WTC11 (cell line): ENCODE data around the gene TNIK. TPM values are rescaled to one million over a fixed set of nuclear protein-coding genes. Genes with fewer than 3 reads are reported as not detected.

Source experiments
- ATAC-seq: fragments of 200-7000 bp; cut with Tn5 transposase; 2 replicates; pipeline ENCODE4 v1.10.0; 2021; ENCODE audit warnings: mild to moderate bottlenecking, moderate library complexity
- CTCF ChIA-PET: fragments of 300-600 bp; sonication (Branson Sonifier 250); formaldehyde crosslinking; loops from one replicate; lab custom pipeline; 2021; ENCODE audit warnings: antibody characterized with exemption; lab: Charles Lee
- POLR2A ChIA-PET: fragments of 350-600 bp; sonication (Branson Sonifier 250); formaldehyde crosslinking; loops from one replicate; lab custom pipeline; 2021; ENCODE audit warnings: antibody characterized with exemption; lab: Charles Lee
- DNase-seq: peaks from one replicate; pipeline ENCODE4 v3.0.0; 2021; ENCODE audit warnings: low spot score
- H3K27ac Mint-ChIP-seq: 2 replicates; pipeline ENCODE4 v1.8.0; 2021; ENCODE audit warnings: mixed read lengths
- H3K27me3 Mint-ChIP-seq: 2 replicates; pipeline ENCODE4 v1.8.0; 2021; ENCODE audit warnings: low read depth, mild to moderate bottlenecking, moderate library complexity, mixed read lengths
- H3K36me3 Mint-ChIP-seq: 2 replicates; pipeline ENCODE4 v1.8.0; 2021; ENCODE audit warnings: mixed read lengths
- H3K4me1 Mint-ChIP-seq: 2 replicates; pipeline ENCODE4 v1.8.0; 2022; ENCODE audit warnings: mixed read lengths
- H3K4me3 Mint-ChIP-seq: 2 replicates; pipeline ENCODE4 v1.8.0; 2021; ENCODE audit warnings: mild to moderate bottlenecking, moderate library complexity, mixed read lengths
- H3K9me3 Mint-ChIP-seq: 2 replicates; pipeline ENCODE4 v1.8.0; 2021; ENCODE audit warnings: mixed read lengths
- AR ChIP-seq: fragments of 250-450 bp; sonication (Bioruptor Pico); IDR thresholded peaks from 2 replicates; pipeline ENCODE4 v1.9.0; 2021; ENCODE audit warnings: mild to moderate bottlenecking
- ATF2 ChIP-seq: sonication (generic); formaldehyde crosslinking; IDR thresholded peaks from 2 replicates; pipeline ENCODE4 v1.8.1; 2022; ENCODE audit warnings: low read depth, missing genetic modification reagents, borderline replicate concordance
- CREM ChIP-seq: sonication (generic); formaldehyde crosslinking; IDR thresholded peaks from 2 replicates; pipeline ENCODE4 v1.8.1; 2022; ENCODE audit warnings: mild to moderate bottlenecking, missing genetic modification reagents, moderate library complexity
- CTCF ChIP-seq: fragments of 200-600 bp; IDR thresholded peaks from 2 replicates; pipeline ENCODE4 v1.8.0; 2022; ENCODE audit warnings: antibody characterized with exemption
- ESRRA ChIP-seq: sonication (generic); formaldehyde crosslinking; IDR thresholded peaks from 2 replicates; pipeline ENCODE4 v1.8.1; 2022; ENCODE audit warnings: mild to moderate bottlenecking, missing genetic modification reagents, borderline replicate concordance
- ETV6 ChIP-seq: sonication (generic); formaldehyde crosslinking; IDR thresholded peaks from 2 replicates; pipeline ENCODE4 v1.8.1; 2022; ENCODE audit warnings: mild to moderate bottlenecking, missing genetic modification reagents
- FOXP1 ChIP-seq: sonication (generic); formaldehyde crosslinking; IDR thresholded peaks from 2 replicates; pipeline ENCODE4 v1.8.0; 2022; ENCODE audit warnings: missing genetic modification reagents, mild to moderate bottlenecking, moderate library complexity, borderline replicate concordance
- GABPB1 ChIP-seq: sonication (generic); formaldehyde crosslinking; IDR thresholded peaks from 2 replicates; pipeline ENCODE4 v1.8.1; 2023; ENCODE audit warnings: mild to moderate bottlenecking, missing genetic modification reagents
- NFYB ChIP-seq: sonication (generic); formaldehyde crosslinking; conservative IDR thresholded peaks from 2 replicates; pipeline ENCODE4 v1.8.0; 2022; ENCODE audit warnings: low read depth, missing genetic modification reagents
- NR3C1 ChIP-seq: sonication (generic); formaldehyde crosslinking; conservative IDR thresholded peaks from 2 replicates; pipeline ENCODE4 v1.8.1; 2023; ENCODE audit warnings: low read depth, mild to moderate bottlenecking, missing genetic modification reagents
- SOX15 ChIP-seq: fragments of 250-450 bp; sonication (Bioruptor Pico); IDR thresholded peaks from 2 replicates; pipeline ENCODE4 v1.9.0; 2021; ENCODE audit warnings: mild to moderate bottlenecking
- TEAD1 ChIP-seq: sonication (generic); formaldehyde crosslinking; IDR thresholded peaks from 2 replicates; pipeline ENCODE4 v1.8.0; 2022; ENCODE audit warnings: mild to moderate bottlenecking, missing genetic modification reagents
- TEAD4 ChIP-seq: sonication (generic); formaldehyde crosslinking; IDR thresholded peaks from 2 replicates; pipeline ENCODE4 v1.8.0; 2022; ENCODE audit warnings: mild to moderate bottlenecking, missing genetic modification reagents
- ZNF138 ChIP-seq: sonication (generic); formaldehyde crosslinking; conservative IDR thresholded peaks from 2 replicates; pipeline ENCODE4 v1.8.1; 2022; ENCODE audit warnings: mild to moderate bottlenecking, moderate library complexity, missing genetic modification reagents
- ZNF512 ChIP-seq: sonication (generic); formaldehyde crosslinking; IDR thresholded peaks from 2 replicates; pipeline ENCODE4 v1.8.1; 2022; ENCODE audit warnings: missing genetic modification reagents, borderline replicate concordance
- total RNA-seq: library from RNA; stranded (reverse); gene quantifications from 3 replicates; pipeline ENCODE4 v1.2.3, GENCODE V29; 2021
- TF ChIP-seq, protein P1 (sequence below): sonication (generic); formaldehyde crosslinking; IDR thresholded peaks from 2 replicates; pipeline ENCODE4 v1.8.1; 2022; ENCODE audit warnings: mild to moderate bottlenecking, moderate library complexity, missing genetic modification reagents
- TF ChIP-seq, protein P2 (sequence below): fragments of 250-450 bp; sonication (Bioruptor Pico); IDR thresholded peaks from 2 replicates; pipeline ENCODE4 v1.8.0; 2021; ENCODE audit warnings: mild to moderate bottlenecking
- TF ChIP-seq, protein P3 (sequence below): fragments of 250-450 bp; sonication (Bioruptor Pico); IDR thresholded peaks from 2 replicates; pipeline ENCODE4 v2.1.2; 2022; ENCODE audit warnings: mild to moderate bottlenecking, moderate library complexity
- TF ChIP-seq, protein P4 (sequence below): sonication (generic); formaldehyde crosslinking; IDR thresholded peaks from 2 replicates; pipeline ENCODE4 v1.8.1; 2023; ENCODE audit warnings: mild to moderate bottlenecking, missing genetic modification reagents, borderline replicate concordance

Gene TNIK
- total RNA-seq, 1 experiment from 2014 or later: 50.3 TPM

- POLR2A ChIA-PET: interaction anchor here (0.6 kb wide), 1 partner anchor 21 kb away, joined by 3 read pairs; no protein-coding TSS in a partner anchor
- H3K36me3 Mint-ChIP-seq: no peaks in the 10 kb centered on the region
Observed at GRCh38 chr3:171350364-171350763, 109.8 kb downstream of the TNIK start.

More at GRCh38 chr3:171350364-171350763, 109.8 kb downstream of the TNIK start:
- CTCF ChIA-PET: interaction anchor here (0.6 to 1.6 kb wide), 2 partner anchors 103 to 658 kb away, joined by 4 to 10 read pairs; no protein-coding TSS in a partner anchor
- no peak for ATAC-seq
- H3K27ac Mint-ChIP-seq: no peak overlapping the region
- no peaks in the 10 kb centered on the region for H3K27me3 Mint-ChIP-seq
- H3K9me3 Mint-ChIP-seq: no peaks in the 10 kb centered on the region
- H3K4me3 Mint-ChIP-seq: no peak overlapping the region
- DNase-seq: no peak
- H3K4me1 Mint-ChIP-seq: peaks cover 71% of the 10 kb centered on the region
- TF ChIP-seq AR (CRISPR knock-in tag): no peak
- TF ChIP-seq, protein P1, sequence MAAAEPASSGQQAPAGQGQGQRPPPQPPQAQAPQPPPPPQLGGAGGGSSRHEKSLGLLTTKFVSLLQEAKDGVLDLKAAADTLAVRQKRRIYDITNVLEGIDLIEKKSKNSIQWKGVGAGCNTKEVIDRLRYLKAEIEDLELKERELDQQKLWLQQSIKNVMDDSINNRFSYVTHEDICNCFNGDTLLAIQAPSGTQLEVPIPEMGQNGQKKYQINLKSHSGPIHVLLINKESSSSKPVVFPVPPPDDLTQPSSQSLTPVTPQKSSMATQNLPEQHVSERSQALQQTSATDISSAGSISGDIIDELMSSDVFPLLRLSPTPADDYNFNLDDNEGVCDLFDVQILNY: no peak
- no peak for TF ChIP-seq ETV6 (CRISPR knock-in tag)
- TF ChIP-seq ZNF138 (CRISPR knock-in tag): no peak
- no peak for TF ChIP-seq CTCF
- TF ChIP-seq ATF2 (CRISPR knock-in tag): no peak
- no peak for TF ChIP-seq NFYB (CRISPR knock-in tag)
- TF ChIP-seq TEAD1: no peak
- no peak for TF ChIP-seq FOXP1 (CRISPR knock-in tag)
- no peak for TF ChIP-seq CREM
- no peak for TF ChIP-seq ESRRA (CRISPR knock-in tag)
- TF ChIP-seq, protein P2, sequence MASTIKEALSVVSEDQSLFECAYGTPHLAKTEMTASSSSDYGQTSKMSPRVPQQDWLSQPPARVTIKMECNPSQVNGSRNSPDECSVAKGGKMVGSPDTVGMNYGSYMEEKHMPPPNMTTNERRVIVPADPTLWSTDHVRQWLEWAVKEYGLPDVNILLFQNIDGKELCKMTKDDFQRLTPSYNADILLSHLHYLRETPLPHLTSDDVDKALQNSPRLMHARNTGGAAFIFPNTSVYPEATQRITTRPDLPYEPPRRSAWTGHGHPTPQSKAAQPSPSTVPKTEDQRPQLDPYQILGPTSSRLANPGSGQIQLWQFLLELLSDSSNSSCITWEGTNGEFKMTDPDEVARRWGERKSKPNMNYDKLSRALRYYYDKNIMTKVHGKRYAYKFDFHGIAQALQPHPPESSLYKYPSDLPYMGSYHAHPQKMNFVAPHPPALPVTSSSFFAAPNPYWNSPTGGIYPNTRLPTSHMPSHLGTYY (CRISPR knock-in tag): no peak
- TF ChIP-seq SOX15 (CRISPR knock-in tag): no peak
- TF ChIP-seq ZNF512 (CRISPR knock-in tag): no peak
- TF ChIP-seq GABPB1: no peak
- TF ChIP-seq TEAD4 (CRISPR knock-in tag): no peak
- TF ChIP-seq NR3C1 (CRISPR knock-in tag): no peak
- TF ChIP-seq, protein P3, sequence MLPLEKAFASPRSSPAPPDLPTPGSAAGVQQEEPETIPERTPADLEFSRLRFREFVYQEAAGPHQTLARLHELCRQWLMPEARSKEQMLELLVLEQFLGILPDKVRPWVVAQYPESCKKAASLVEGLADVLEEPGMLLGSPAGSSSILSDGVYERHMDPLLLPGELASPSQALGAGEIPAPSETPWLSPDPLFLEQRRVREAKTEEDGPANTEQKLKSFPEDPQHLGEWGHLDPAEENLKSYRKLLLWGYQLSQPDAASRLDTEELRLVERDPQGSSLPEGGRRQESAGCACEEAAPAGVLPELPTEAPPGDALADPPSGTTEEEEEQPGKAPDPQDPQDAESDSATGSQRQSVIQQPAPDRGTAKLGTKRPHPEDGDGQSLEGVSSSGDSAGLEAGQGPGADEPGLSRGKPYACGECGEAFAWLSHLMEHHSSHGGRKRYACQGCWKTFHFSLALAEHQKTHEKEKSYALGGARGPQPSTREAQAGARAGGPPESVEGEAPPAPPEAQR (CRISPR knock-in tag): no peak
- TF ChIP-seq, protein P4, sequence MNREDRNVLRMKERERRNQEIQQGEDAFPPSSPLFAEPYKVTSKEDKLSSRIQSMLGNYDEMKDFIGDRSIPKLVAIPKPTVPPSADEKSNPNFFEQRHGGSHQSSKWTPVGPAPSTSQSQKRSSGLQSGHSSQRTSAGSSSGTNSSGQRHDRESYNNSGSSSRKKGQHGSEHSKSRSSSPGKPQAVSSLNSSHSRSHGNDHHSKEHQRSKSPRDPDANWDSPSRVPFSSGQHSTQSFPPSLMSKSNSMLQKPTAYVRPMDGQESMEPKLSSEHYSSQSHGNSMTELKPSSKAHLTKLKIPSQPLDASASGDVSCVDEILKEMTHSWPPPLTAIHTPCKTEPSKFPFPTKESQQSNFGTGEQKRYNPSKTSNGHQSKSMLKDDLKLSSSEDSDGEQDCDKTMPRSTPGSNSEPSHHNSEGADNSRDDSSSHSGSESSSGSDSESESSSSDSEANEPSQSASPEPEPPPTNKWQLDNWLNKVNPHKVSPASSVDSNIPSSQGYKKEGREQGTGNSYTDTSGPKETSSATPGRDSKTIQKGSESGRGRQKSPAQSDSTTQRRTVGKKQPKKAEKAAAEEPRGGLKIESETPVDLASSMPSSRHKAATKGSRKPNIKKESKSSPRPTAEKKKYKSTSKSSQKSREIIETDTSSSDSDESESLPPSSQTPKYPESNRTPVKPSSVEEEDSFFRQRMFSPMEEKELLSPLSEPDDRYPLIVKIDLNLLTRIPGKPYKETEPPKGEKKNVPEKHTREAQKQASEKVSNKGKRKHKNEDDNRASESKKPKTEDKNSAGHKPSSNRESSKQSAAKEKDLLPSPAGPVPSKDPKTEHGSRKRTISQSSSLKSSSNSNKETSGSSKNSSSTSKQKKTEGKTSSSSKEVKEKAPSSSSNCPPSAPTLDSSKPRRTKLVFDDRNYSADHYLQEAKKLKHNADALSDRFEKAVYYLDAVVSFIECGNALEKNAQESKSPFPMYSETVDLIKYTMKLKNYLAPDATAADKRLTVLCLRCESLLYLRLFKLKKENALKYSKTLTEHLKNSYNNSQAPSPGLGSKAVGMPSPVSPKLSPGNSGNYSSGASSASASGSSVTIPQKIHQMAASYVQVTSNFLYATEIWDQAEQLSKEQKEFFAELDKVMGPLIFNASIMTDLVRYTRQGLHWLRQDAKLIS: no peak
- TF ChIP-seq, all 79 proteins: peak for 0
